Measurements from ENCODE around the gene ARNT2. TPM values are rescaled to one million over a fixed set of nuclear protein-coding genes. Genes with fewer than 3 reads are reported as not detected.

The ARNT2 gene
- total and polyA plus RNA-seq, 12 donors: 0.71 to 6.7 (median 4.0) TPM

DNA sequence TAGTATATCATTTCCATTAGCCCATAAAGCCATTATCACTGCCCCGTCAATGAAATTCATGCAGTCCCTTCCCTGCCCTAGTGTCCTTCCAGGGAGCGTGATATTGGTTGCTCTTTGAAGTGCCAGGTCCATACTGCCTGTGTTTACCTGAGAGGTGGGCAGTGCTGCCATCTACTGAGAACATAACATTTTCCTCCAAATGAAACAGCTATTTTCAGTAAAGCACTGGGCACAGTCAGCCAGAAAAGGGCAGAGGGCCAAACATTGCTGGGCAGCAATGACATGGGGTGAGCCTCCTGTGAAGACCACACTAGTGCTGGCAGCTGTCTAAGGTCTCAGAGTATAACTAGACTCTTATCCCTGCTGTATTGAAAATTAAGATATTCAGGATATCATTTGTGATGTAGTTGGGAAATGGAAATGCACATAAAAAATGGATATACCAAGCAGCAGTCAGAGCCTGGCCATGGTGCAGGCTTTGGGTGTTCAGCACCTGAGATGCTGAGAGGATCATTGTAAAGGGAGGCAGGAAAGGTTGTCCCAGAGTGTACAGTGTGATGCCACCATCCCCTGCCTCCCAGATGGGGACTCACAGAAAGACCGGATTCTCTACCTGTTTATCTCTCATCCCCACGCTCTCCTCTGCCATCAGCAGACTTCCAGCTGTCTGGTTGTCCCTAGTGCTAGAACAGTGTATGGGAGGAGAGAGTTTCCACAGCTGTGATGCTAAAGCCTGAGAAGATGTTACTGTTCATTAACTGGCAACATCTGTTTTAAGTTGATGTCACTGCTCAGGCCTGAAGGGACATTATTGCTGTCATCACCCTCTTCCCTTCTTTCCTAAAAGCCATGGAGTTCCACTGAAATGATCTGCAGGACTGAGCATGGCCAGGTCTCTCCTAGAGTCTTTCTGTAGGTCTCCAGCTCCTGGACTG, 108.8 kb downstream of the ARNT2 start:
- Histone ChIP-seq H3K36me3 (no peaks in the 10 kb centered on the region), H3K4me1 (peaks cover 0 to 24% (median 5%) of the 10 kb centered on the region in 9 donors), H3K27ac (no peak overlapping the region), H3K4me3 (no peak overlapping the region), H3K27me3 (no peaks in the 10 kb centered on the region), H3K9me3 (peaks cover 0 to 34% (median 11%) of the 10 kb centered on the region in 11 donors)
- DNase-seq (peak in 1 of 2 donors; percentile 24), ATAC-seq (peak; percentile 23 to 80 (median 65))
- TF ChIP-seq, protein P1, sequence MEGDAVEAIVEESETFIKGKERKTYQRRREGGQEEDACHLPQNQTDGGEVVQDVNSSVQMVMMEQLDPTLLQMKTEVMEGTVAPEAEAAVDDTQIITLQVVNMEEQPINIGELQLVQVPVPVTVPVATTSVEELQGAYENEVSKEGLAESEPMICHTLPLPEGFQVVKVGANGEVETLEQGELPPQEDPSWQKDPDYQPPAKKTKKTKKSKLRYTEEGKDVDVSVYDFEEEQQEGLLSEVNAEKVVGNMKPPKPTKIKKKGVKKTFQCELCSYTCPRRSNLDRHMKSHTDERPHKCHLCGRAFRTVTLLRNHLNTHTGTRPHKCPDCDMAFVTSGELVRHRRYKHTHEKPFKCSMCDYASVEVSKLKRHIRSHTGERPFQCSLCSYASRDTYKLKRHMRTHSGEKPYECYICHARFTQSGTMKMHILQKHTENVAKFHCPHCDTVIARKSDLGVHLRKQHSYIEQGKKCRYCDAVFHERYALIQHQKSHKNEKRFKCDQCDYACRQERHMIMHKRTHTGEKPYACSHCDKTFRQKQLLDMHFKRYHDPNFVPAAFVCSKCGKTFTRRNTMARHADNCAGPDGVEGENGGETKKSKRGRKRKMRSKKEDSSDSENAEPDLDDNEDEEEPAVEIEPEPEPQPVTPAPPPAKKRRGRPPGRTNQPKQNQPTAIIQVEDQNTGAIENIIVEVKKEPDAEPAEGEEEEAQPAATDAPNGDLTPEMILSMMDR (IDR thresholded peaks at IDR 0.05): peak in 5 of 9 donors; percentile 20 to 35 (median 31)
- intact Hi-C loops (cut with DNase I): loop anchor here in 1 of 10 donors (10.0 kb wide), 1 partner anchor 58 kb away; no protein-coding TSS in a partner anchor
- 74 to 76% methylated on average over 4 of the region's 4 CpGs for WGBS, 2 donors

DNA sequence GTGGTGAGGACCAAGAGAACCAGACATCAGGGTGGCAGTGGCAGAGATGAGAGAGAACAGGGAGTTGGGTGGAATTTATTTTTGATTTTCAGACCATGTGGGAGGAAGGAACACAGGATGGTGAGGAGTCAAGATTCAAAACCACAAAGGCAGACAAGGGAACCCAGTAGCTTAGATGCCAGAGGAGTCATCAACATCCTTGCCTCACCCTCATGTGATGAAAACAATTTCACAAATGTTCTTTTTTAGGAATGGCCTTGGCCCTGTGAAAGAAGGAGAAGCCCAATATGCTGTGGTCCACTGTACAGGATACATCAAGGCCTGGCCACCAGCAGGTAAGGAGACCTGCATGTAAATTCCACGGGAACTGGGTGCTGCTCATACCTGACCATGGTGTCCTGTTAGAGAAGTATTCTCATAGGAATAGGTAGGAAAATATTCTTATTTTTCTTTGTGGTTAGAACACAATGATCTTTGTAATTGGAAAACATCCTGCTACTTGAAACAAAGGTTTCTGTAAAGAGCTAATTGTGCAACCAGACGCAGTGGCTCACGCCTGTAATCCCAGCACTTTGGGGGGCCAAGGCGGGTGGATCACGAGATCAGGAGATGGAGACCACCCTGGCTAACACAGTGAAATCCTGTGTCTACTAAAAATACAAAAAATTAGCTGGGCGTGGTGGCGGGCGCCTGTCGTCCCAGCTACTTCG, 110.0 kb downstream of the ARNT2 start:
- no peaks in the 10 kb centered on the region for H3K36me3 ChIP-seq
- H3K27ac ChIP-seq: no peak overlapping the region
- no peak overlapping the region for H3K4me3 ChIP-seq
- ATAC-seq (peak in 4 of 8 donors; percentile 23 to 39 (median 32)), DNase-seq (no peak)
- H3K27me3 ChIP-seq: no peaks in the 10 kb centered on the region
- TF ChIP-seq, protein P1 (IDR thresholded peaks at IDR 0.05): no peak
- intact Hi-C loops (cut with DNase I): loop anchor here in 1 of 10 donors (10.0 kb wide), 1 partner anchor 59 kb away; no protein-coding TSS in a partner anchor
- H3K4me1 ChIP-seq: peaks cover 0 to 24% (median 5%) of the 10 kb centered on the region in 9 donors
- peaks cover 0 to 40% (median 11%) of the 10 kb centered on the region in 11 donors for H3K9me3 ChIP-seq
- 87 to 91% methylated on average over 10 of the region's 10 CpGs for WGBS, 2 donors

DNA sequence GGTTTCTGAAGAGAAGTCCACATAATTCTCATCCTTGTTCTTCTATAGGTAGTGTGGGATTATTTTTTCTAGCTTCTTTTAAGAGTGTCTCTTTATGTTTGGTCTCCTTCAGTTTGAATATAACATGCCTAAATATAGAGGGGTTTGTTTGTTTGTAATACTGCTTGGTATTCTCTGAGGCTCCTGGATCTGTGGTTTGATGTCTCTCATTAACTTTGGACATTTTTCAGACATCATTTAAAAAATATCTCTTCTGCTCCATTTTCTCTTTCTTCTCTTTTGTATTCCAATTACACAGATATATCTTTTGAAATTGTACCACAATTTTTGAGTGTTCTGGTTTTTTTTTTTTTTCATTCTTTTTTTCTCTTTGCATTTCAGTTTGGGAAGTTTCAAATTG, 113.1 kb downstream of the ARNT2 start:
- H3K9me3 ChIP-seq: peaks cover 0 to 40% (median 11%) of the 10 kb centered on the region in 11 donors
- no peaks in the 10 kb centered on the region for H3K27me3 ChIP-seq
- peaks cover 0 to 28% (median 5%) of the 10 kb centered on the region in 9 donors for H3K4me1 ChIP-seq
- intact Hi-C loops (cut with DNase I): loop anchor here in 1 of 10 donors (10.0 kb wide), 1 partner anchor 62 kb away; no protein-coding TSS in a partner anchor
- ATAC-seq (no peak), DNase-seq (no peak)
- H3K36me3 ChIP-seq: no peaks in the 10 kb centered on the region
- TF ChIP-seq, protein P1 (IDR thresholded peaks at IDR 0.05): no peak
- no peak overlapping the region for H3K27ac ChIP-seq
- H3K4me3 ChIP-seq: no peak overlapping the region

DNA sequence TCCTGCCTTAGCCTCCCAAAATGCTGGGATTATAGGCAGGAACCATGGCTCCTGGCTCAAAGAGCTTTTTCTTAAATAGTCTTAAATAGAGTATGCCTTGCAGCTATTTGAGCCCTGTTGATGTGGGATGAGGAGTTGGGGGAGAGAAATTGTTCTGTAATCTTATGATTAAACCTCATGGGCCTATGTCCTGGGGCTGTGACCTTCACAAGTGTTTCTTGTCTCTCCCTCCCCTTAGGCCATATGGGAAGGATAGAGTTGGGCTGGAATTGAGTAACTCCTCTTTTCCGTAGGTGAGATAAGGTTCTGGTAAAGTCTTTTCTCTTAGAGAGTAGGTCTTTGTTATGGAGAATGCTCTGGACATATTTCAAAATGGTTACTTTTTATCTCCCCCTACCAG, 114.3 kb downstream of the ARNT2 start:
- Histone ChIP-seq H3K4me3 (no peak overlapping the region), H3K27me3 (no peaks in the 10 kb centered on the region), H3K4me1 (peaks cover 0 to 16% (median 5%) of the 10 kb centered on the region in 9 donors), H3K27ac (no peak overlapping the region), H3K36me3 (no peaks in the 10 kb centered on the region), H3K9me3 (peaks cover 0 to 40% (median 11%) of the 10 kb centered on the region in 11 donors)
- TF ChIP-seq, protein P1 (IDR thresholded peaks at IDR 0.05): no peak
- intact Hi-C loops (cut with DNase I): loop anchor here in 1 of 10 donors (10.0 kb wide), 1 partner anchor 64 kb away; no protein-coding TSS in a partner anchor
- DNase-seq (no peak), ATAC-seq (no peak)
- WGBS, 2 donors: 91 to 93% methylated on average over 1 of the region's 1 CpG
